GM19193 (cell line): ENCODE measurements around the gene SLC26A2.

Experiments
- POLR2A ChIP-seq: IDR thresholded peaks from 4 replicates; pipeline ENCODE4 v1.6.1; 2011; ENCODE audit not compliant: insufficient read depth, insufficient read length; ENCODE audit errors: extremely low read depth

SLC26A2 gene

DNA sequence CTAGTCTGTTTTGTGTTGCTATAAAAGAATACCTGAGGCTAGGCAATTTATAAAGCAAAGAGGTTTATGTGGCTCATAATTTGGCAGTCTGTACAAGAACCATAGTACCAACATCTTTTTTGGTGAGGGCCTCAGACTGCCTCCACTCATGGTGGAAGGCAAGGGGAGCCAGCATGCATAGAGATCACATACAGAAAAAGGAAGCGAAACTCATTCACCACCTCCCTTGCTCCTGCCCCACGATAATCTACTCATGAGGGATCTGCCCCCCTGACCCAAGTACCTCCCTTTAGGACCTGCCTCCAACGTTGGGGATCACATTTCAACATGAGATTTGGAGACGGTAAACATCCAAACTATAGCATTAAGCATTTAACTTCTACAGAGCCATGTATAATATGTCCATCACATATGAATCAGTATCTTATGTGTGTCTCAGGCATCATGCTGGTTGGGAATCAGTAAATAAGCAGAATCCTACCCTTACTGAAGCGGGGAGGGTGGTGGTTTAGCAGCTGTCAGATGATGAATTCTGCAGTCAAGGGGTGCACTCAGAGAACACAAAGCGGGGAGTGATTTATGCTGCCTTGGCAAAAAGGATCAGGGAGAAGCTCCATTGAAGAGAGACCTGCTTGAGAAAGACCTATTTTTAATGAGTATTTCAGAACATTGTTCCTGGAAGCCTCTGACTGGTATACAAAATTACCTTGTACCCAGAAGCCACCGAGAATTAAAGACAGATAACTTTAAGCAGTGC, 74.8 kb downstream of the SLC26A2 start:
- no peak for TF ChIP-seq POLR2A

GRCh38 chr5:150036513-150036912, 76.0 kb downstream of the SLC26A2 start:
- no peak for TF ChIP-seq POLR2A
